Activated CD8-positive, alpha-beta memory T cell treated with anti-CD3 and anti-CD28 coated beads, Interleukin-2, amount 50 U/mL, for 24 hours (primary cell): ENCODE results near the gene MRPS25.

Experiments used
- DNase-seq: peaks from one replicate; pipeline ENCODE4 v3.0.0-alpha.2; 2020; ENCODE audit errors: extremely low read depth

MRPS25 gene

DNA sequence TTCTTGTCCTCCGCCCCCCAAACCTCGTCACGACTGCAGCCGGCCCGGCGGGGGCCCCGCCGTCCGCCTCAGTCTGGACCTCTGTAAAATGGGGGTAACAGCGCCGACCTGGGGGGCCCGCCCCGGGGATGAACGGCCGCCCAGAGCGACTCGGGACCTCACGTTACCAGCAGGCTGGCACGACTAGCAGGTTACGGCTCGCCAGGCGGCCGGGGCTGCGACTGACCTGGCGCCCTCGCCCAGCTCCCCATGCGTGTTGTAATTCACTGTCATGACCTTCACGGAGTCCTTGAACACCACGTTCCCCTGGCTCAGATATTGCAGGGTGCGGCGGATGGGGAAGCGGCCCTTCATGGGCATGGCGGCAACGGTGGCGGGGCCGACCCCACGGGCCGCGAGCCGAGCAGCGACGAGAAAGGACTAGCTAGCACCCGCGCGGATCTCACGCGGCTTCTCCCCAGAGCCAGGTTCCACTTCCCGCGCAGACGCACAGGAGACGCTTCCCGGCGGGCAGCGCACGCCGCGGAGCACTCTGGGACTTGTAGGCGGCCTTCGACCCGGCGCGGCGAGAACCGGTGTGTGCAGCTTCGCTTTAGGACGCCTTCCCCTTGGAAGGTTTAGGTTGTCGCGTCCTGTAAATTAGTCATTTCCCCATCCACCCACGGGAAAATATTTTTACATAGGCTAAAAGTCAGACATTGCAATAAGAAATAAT is at the start of gene MRPS25:
MRPS25 (minus strand) TSS at position 481 of the 715 bp plus-strand sequence; CDS start at position 360, 121 bp downstream.
- peak; percentile 80 for DNase-seq

DNA sequence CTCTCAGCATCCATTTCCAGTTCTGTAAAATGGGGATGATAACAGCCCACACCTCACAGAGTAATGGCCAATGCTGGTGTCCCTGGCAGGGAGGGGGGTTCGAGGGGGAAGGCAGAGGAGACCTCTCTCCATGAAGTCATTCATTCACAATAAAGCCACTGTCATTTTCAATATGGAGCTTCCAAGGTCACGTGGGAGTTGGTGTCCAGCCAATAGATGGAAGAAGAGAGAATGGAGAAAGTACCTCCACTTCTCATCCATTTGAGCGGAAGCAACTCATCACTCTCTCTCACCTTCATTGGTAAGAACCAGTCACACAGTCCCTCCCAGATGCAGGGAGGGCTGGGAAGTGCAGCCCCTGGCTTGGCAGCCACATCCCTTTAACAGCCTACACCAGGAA is 48.8 kb upstream of the MRPS25 start:
- DNase-seq: no peak

DNA sequence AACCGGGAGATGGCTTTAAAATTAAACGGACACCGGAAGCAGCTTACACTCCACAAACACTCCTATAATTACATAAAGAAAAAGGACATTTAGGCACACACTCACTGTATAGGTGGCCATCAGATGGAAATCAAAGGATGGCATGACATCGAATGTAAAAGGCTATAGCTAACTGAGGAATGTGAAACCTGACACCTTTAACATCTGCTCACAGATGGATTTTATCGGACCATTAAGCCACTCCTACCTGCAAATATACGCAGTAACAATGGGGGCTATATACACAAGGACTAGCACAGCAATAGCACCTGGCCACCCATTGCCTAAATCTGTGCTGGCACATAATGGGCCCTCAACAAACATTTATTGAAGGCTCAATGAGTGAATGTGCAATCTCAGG is 48.4 kb upstream of the MRPS25 start:
- no peak for DNase-seq

DNA sequence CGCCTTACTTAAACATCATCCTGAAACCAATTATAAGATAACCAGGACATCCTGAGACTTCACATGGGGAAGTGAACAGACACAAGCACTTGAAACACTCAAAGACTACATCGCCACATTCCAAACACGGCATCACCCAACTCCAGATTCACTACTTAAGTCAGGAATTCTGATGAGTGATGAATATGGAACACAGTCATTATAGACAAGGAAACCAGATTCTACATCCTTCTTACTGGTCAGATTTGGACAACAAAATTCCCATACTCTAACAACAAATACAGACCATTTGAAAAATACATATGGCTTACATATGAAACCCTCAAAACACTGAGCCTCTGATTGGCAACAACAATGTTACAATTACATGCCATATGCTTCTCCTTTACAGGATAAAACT is 46.9 kb upstream of the MRPS25 start:
- no peak for DNase-seq

DNA sequence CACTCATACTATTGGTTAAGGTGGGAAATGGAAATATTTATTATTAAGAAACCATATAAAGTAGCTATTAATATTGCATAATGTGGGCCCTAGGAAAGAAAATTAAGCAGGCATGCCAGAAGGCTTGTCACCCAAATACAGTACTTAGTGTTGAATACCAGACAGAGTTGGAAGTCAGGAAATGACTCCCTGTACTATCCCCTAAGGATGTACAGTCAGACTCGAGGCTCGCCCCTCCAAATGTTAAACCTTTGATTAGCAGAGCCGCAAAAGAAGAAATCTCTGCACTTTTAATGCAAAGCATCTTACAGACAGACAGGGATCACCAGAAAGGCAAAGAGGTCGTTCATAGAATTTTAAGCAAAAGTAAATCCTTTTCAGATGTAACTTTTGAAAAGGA is 45.1 kb upstream of the MRPS25 start:
- DNase-seq: no peak

DNA sequence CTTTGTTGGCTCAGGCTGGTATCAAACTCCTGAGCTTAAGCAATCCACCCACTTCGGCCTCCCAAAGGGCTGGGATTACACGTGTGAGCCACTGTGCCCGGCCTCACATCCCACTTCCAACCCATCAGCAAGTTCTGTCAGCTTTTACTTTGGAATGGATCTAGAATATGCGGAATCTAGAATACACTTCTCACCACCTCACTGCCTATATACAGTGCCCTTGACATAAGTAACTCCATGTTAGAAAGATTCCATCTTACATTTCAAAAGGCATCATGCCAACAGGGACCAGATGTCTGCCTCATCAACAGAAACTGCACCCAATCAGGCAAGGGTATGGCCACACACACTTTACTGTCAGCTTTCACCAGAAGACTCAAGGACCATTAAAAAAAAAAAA is 43.8 kb upstream of the MRPS25 start:
- DNase-seq: no peak

DNA sequence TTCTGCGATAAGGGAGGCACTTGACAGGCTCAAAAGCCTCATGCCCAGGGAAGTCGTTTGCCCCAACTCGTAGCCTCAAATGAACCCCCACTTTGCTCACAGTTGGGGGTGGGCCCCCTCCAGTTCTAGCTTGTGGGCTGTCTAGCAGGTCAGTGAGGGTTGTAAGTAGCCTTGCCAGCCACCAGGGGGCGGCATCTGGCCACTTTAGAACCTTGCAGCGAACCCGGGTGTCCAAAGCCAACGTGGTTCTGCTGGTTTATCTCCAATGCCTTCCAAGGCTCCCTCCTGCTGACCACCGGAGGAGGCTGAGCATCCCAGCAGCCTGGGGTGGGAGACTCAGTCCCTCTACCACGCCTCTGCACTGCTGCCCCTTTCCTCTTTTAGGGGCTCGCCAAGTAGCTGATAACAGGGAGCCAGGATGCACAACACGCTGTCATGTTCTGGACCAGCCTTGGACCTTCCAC is 43.0 kb upstream of the MRPS25 start:
- DNase-seq: peak; percentile 42

DNA sequence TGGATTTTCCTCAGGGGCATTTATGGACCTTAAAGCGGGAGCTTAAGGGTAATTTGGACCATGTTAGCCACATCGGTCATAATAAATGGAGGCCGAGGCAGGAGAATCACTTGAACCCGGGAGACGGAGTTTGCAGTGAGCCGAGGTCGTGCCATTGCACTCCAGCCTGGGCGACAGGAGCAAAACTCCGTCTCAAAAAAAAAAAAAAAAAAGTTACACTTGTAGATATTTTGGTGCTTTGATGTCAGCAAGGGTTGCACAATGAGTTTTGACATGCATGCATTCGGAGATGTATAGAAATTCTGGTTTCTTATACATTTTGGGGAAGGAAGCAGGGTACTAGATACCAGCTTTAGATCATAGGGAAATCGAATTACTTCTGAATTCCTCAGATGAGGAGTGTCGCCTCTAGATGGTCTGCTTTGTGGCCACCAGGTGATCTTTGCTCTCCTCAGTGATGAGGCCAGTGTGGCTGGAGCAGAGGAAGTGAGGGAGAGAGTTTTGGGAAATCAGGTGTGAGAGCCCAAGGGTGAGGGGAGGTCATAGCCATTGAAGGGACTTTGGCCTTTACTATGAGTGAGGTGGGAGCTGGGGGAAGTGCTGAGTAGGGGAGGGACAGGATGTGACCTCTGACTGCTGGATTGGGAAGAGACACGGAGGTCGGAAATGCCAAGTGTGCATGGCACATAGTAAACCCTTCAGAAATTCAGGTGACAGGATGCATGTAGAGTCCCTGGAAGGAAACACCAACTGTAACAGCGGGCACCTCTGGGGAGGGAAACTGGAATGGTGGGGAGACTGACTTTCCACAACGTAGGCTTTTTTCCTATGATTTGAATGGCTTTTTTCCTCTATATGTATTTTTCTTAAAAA is 42.2 kb upstream of the MRPS25 start:
- DNase-seq: no peak

DNA sequence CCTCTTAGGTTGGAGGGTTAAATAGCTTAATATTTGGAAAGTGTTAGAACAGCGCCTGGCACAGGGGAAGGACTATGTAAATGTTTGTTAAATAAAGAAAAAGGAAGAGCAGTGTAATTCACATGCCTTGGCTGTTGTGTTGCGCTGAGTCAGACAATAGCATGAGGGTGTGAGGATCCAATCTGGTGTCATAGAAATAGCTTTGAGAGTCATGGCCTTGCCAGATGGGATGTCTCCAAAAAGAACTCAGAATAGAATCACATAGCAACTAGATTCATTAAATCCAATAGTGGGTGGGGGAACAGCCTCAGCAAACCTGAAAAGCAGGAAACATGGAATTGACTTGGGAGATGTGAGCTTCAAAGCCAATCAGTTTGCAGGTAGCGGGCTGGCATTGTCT is 37.7 kb upstream of the MRPS25 start:
- DNase-seq: no peak

DNA sequence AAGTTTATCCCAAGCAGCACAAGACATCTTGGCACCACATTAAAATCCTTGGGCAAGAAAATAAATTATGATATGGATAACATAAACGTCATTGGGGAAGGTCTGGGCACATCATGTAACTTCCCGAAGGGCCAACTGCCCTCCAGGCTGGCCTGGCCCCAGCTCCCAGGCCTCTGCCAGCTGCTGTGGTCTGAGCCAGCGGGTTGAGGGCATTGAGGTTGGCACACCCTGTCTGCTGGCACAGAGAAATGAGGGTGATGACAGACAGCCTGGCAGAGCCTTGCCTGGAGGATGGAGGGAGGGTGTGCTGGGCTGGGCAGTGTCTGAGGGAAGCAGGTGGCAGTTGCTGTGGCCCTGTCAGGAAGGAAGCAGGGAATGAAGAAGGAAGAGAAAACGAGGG is 37.1 kb upstream of the MRPS25 start:
- DNase-seq: no peak

DNA sequence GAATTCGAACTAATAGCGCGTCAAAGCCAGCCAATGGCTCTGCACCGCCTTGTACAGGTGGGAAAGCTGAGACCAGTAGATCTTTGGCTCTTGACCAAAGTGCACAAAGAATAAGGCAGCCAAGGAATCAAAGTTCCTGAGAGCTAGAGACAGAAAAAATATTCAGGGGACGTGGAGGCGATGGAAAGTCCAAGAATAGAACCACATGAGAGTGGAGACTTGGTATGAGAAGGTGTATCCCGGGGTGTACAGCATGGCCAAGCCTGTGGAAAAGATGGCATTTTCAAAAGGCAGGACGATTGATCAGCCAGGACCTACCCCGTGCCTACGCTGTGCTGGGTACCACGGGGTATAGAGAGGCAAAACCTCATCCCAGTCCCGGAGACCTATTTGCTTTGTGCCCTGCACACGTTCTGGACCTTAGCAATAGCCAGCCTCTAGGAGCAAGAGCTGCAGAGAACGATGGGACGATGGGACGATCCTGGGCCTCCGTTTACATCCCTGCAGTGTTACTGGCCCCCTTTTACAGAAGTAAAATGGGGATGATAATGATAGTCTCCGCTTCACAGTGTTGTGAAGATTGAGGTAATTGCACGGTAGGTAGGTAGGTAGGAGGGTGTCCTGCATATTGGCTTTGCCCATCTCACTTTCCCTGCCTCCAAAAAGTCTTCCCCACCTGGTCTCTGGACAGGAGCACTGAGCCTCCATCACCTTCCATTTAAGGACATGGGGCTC is 34.4 kb upstream of the MRPS25 start:
- no peak for DNase-seq

DNA sequence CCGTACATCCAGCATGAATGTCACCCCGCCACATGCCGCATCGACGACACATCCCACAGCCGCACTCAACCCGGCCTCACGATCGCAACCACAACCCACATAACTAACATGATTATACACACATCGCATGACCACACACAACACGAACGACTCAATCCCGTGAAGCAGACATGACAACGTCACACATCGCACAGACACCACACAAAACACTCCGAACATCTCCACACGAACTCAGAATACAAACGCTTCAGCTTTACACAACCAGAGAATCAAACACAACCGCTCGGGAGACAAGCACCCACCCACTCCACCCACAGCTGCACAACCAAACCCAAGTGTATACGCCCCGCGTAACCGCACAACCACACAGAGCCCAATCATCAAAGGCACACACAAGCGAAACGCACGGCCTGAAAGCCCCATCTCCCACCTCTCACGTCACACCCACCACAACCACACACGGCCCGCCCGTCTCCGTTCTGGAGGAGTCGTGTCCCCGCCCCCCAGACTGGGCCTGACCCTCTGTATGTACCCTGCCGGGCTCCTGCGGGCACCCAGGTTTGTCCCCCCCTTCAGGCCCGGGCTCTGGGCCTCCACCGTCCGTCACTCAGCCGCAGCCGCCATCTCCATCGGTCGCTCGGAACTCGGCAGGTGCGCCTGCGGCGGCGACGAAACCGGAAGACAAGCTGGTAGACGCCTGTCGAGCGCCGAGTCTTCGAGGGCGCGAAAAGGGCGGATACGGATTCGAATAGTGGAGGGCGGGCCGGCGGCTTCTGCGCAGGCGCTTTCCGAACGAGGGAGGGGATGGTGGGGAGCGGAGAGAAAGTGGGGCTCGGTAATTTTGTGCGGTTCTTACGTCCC is 33.6 kb upstream of the MRPS25 start, which contains the start of gene RBSN:
RBSN (minus strand) TSS at position 646 of the 861 bp plus-strand sequence. CDS start 3,028 bp downstream, outside the sequence.
- DNase-seq: peak; percentile 88

DNA sequence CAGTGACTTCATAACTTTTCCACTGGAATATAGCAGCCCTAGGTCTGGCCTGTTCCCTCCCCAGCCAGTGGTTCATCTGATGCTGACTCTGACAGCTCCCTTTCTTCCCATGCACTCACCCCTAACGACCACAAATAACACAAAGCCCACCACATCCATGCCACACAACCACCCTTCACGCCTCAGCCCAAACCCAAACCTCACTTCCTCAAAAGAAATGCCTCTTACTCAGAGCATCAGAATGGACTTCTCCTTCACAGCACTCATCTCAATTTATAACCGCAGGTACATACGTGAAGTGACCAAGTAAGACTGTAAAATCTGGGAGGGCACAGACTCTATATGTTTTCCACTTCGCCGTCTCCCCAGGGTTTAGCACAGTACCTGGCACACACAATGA is 32.8 kb upstream of the MRPS25 start:
- no peak for DNase-seq

DNA sequence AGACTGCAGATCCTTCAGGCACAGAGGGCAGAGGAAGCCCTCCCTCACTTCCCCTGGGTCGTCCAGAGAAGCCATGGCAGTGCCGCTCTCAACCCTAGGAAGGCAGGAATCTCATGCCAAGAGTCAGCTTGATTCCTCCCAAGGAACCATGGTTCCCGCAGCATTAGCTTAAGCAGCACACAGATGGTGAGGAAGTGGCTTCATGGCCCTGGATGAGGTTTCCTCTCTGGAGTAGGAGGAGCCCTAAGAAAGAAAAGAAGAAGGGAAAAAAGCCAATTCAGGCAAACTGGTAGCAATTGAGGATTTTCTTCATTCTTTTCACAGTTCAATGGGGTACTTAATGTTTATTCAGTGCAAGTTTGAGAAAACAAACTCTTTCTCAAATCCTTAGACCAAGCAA is 30.9 kb upstream of the MRPS25 start:
- no peak for DNase-seq

DNA sequence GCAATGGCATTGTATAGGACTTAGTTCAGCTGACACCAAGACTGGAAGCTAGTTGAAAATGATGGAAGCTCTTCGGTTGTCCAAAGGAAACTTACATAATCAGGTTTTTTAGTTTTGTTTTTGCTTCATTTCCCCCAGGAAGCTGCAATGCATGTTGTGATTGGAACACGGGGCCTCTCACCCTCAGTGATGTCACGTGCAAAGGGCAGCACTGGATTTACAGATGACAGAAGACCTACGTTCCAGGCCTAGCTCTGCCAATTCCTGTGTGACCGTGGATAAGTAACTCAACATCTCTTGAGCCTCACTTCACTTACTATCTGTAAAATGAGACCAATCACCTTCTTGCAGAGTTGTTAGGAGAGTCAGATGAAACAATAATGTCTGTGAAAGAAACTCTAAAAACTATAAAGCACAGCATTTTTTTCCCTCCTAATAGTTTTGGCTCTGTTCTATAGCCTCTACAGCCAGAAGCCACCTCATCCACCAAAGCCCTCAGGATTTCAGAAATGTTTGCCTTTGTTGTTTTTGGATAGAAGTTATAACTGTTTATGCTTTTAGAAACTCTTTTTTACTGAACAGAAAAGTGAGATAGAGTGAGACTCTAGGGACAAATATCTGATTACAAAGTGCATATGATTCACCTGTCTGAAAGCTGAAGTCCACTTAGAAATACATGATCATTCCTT is 29.2 kb upstream of the MRPS25 start:
- DNase-seq: no peak

DNA sequence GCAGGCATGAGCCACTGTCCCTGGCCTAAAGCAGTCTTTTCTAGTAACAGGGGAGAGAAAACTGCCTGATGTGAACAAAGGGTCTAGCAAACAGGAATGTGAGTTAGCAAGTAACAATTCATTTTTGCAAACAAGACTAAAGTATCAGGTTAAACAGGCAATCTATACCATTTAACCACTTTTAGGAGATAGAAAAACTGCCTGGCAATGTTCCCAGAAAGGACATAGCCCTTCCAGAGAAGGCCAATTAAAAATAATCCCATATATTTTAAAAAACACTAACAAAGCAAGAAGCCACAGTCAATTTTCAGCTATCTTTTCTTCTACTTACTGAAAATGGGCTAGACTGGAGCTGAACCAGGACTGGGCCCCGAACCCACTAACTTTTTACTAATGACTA is 27.6 kb upstream of the MRPS25 start:
- no peak for DNase-seq

DNA sequence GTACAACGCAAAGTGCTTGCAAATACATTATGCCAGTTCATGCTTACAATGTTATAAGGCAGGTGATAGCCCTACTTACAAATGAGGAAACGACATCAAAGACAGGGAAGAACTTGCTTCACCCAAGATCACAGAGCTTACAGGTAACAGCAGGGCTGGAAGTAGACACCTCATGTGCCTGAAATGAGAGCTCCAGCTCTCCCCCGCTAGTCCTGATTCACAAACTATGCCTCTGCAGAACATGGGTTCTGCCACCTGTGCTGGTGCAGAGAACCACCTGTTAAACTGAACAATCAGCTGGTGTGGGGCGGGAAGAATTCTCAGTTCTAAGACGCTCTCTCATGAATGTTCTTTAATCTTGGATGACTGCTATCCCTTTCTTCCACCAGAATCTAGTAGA is 26.5 kb upstream of the MRPS25 start:
- no peak for DNase-seq

DNA sequence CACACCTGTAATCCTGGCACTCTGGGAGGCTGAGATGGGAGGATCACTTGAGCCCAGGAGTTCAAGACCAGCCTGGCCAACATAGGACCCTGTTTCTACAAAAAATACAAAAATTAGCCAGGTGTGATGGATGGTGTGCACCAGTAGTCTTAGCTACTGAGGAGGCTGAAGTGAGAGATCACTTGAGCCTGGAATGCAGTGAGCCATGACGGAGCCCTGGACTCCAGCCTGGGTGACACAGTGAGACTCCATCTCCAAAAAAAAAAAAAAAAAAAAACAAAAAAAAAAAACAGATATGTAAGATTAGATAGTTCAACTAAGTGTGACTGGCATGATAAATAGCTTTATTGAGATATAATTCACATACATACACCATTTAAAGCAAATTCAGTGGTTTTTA is 24.1 kb upstream of the MRPS25 start:
- no peak for DNase-seq

DNA sequence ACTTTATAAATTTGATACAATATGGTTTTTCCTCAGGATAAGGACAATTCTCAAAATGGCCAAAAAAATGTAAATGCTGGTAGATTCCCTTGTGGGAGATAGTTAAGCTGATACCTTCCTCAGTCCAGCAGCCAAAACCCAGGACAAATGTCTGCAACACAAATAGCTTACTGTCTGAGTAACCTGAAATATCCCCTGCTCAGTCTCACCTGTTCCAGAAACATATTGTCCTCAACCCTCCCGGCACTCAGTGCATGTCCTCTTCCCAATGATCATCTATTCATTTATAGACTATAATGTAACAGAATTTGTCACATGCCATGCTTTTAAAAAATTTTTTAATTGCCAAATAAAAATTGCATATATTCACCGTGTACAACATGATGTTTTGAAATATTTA is 21.6 kb upstream of the MRPS25 start:
- no peak for DNase-seq

DNA sequence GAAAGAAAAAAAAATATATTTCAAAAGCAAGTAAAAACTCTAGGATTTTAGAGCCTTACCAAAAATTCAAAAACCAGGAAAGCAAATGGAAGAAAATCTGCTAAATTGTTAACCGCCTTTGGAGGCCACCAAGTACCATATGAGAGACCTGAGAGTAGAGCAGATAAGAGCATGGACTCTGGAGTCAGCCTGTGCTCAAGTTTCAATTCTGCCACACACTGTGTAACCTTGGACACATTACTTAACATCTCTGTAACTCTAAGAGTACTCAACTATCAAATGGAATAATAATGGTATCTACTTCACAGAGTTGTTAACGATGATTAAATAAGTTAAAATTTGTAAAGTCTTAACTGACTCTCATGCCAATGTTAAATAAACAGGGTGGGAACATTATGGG is 21.1 kb upstream of the MRPS25 start:
- no peak for DNase-seq

DNA sequence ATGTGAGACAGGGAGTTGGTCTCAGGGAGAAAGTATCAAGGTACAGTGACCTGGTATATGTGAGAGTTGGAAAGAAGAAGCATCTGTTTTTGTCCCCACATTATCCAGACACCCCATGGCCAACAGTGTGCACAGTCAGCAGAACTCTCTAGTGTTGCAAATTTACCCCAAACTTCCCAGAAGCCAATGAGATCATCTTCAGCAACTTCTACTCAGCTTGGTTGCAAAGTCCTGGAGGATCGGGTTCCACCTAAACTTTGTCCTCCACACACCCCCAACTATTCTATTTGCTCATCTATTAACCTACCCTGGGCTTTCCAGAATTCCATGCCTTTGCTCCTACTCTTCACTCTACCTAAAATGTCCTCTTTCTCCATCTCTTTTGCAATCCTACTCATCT is 18.1 kb upstream of the MRPS25 start:
- DNase-seq: no peak
